ENCODE measurements around the gene PLCD1.

The PLCD1 gene

DNA sequence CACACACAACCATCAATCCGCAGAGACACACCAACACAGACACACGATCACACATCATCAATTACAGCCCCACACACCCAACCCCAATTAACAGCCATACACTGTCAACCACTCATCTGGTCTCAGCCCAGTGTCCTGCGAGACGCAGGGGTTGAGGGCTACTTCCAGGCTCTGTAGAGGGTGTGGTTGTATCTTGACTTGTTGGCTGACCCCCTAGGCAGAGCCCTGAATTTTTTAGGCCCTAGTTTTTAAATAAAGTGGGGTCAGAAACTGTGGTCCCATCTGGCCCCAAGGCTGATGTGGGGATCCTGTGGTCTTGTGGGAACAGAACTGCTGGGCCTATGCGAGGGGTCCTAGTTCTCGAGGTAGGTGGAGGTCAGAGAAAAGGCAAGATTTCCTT is 29.6 kb downstream of the PLCD1 start:
- Histone ChIP-seq H3K9me3 (replicated peaks; ENCODE audit: insufficient read depth, low read length) (no peaks in the 10 kb centered on the region), H3K4me1 (ENCODE audit: low read length) (peaks cover 21% of the 10 kb centered on the region), H3F3A (ENCODE audit: insufficient read depth, low read length) (no peaks in the 10 kb centered on the region), H4K20me1 (ENCODE audit: insufficient read depth, low read length) (no peaks in the 10 kb centered on the region), H3K79me2 (ENCODE audit: low read length) (no peaks in the 10 kb centered on the region), H3K9ac (ENCODE audit: low read length) (no peak overlapping the region), H3K27me3 (replicated peaks; ENCODE audit: insufficient read depth, low read length) (no peaks in the 10 kb centered on the region), H3K27ac (ENCODE audit: low read length) (no peak overlapping the region), H2AFZ (ENCODE audit: low read length) (no peak overlapping the region), H3K36me3 (replicated peaks; ENCODE audit: insufficient read depth, low read length) (no peaks in the 10 kb centered on the region), H3K4me3 (ENCODE audit: low read length) (no peak overlapping the region), H3K4me2 (ENCODE audit: low read depth, low read length) (no peak overlapping the region), H3K9me2 (replicated peaks; ENCODE audit: insufficient read depth, low read length) (no peaks in the 10 kb centered on the region)
- TF ChIP-seq EZH2 (optimal IDR thresholded peaks at IDR 0.05; ENCODE audit: low read depth, low read length) (no peak), CTCF (IDR thresholded peaks at IDR 0.05; ENCODE audit: low read length) (no peak), EZH2phosphoT487 (IDR thresholded peaks at IDR 0.05; ENCODE audit: low read length) (no peak)
- DNase-seq, result no peak

DNA sequence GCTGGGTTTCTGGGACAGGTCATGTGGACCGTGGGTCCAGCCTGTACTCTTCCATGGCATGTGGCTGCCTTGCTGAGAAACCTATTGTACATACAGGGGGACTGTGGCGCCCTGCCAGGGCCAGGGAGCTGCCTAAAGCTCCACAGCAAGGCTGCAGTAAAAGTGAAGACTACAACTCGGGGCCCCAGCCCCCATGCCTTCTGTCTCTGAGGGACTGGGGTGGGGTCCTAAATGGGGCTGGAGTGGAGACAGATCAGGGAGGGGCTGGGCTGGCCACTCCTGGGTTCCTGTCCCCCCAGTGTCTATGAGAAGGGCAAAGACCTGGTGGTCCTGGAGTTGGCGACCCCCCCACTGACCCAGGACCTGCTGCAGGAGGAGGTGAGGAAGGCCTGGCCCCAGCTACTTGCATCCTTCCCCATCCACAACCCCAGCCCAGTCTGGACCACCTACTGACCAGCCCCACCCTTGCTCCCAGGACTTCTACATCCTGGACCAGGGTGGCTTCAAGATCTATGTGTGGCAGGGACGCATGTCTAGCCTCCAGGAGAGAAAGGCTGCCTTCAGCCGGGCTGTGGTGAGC is 31.6 kb downstream of the PLCD1 start:
- Histone ChIP-seq H3K27me3 (replicated peaks; ENCODE audit: insufficient read depth, low read length) (no peaks in the 10 kb centered on the region; the same call in 1 of the 2 replicates), H3K9me2 (replicated peaks; ENCODE audit: insufficient read depth, low read length) (no peaks in the 10 kb centered on the region), H4K20me1 (ENCODE audit: insufficient read depth, low read length) (no peaks in the 10 kb centered on the region), H3K79me2 (ENCODE audit: low read length) (no peaks in the 10 kb centered on the region), H2AFZ (ENCODE audit: low read length) (no peak overlapping the region), H3F3A (ENCODE audit: insufficient read depth, low read length) (0 out of 2 replicates have a peak, but pooled peaks cover 5% of the 10 kb centered on the region), H3K27ac (ENCODE audit: low read length) (no peak overlapping the region), H3K4me3 (ENCODE audit: low read length) (no peak overlapping the region), H3K4me1 (ENCODE audit: low read length) (peaks cover 29% of the 10 kb centered on the region), H3K9ac (ENCODE audit: low read length) (0 out of 2 replicates have a peak overlapping the region, but pooled peaks have one; percentile 67), H3K9me3 (replicated peaks; ENCODE audit: insufficient read depth, low read length) (no peaks in the 10 kb centered on the region), H3K36me3 (replicated peaks; ENCODE audit: insufficient read depth, low read length) (no peaks in the 10 kb centered on the region), H3K4me2 (ENCODE audit: low read depth, low read length) (peak overlapping the region; percentile 95; the same call in 1 of the 2 replicates)
- no peak for DNase-seq
- TF ChIP-seq EZH2 (optimal IDR thresholded peaks at IDR 0.05; ENCODE audit: low read depth, low read length) (no peak), CTCF (IDR thresholded peaks at IDR 0.05; ENCODE audit: low read length) (no peak), EZH2phosphoT487 (IDR thresholded peaks at IDR 0.05; ENCODE audit: low read length) (no peak)

- Histone ChIP-seq H2AFZ (ENCODE audit: low read length) (no peak overlapping the region), H3K4me1 (ENCODE audit: low read length) (peaks cover 29% of the 10 kb centered on the region), H3F3A (ENCODE audit: insufficient read depth, low read length) (0 out of 2 replicates have a peak, but pooled peaks cover 5% of the 10 kb centered on the region), H3K9me3 (replicated peaks; ENCODE audit: insufficient read depth, low read length) (no peaks in the 10 kb centered on the region), H3K4me2 (ENCODE audit: low read depth, low read length) (no peak overlapping the region), H3K36me3 (replicated peaks; ENCODE audit: insufficient read depth, low read length) (no peaks in the 10 kb centered on the region), H3K27me3 (replicated peaks; ENCODE audit: insufficient read depth, low read length) (no peaks in the 10 kb centered on the region; the same call in 1 of the 2 replicates), H3K27ac (ENCODE audit: low read length) (no peak overlapping the region), H3K4me3 (ENCODE audit: low read length) (no peak overlapping the region), H3K9ac (ENCODE audit: low read length) (no peak overlapping the region), H3K9me2 (replicated peaks; ENCODE audit: insufficient read depth, low read length) (no peaks in the 10 kb centered on the region), H4K20me1 (ENCODE audit: insufficient read depth, low read length) (no peaks in the 10 kb centered on the region), H3K79me2 (ENCODE audit: low read length) (no peaks in the 10 kb centered on the region)
- TF ChIP-seq EZH2phosphoT487 (IDR thresholded peaks at IDR 0.05; ENCODE audit: low read length) (no peak), EZH2 (optimal IDR thresholded peaks at IDR 0.05; ENCODE audit: low read depth, low read length) (no peak), CTCF (IDR thresholded peaks at IDR 0.05; ENCODE audit: low read length) (no peak)
- DNase-seq, result no peak
Observed at GRCh38 chr3:37997342-37997741, 32.1 kb downstream of the PLCD1 start.

All from MM.1S (cell line).